CD1c-positive myeloid dendritic cell (primary cell): ENCODE measurements around the gene SIDT1.
A peak's percentile ranks its signal among the peaks of the same experiment; 100 is the strongest.

Experiments
- DNase-seq: peaks from one replicate; pipeline ENCODE4 v3.0.0-alpha.2; 2016; ENCODE audit errors: extremely low spot score

The SIDT1 gene

DNA sequence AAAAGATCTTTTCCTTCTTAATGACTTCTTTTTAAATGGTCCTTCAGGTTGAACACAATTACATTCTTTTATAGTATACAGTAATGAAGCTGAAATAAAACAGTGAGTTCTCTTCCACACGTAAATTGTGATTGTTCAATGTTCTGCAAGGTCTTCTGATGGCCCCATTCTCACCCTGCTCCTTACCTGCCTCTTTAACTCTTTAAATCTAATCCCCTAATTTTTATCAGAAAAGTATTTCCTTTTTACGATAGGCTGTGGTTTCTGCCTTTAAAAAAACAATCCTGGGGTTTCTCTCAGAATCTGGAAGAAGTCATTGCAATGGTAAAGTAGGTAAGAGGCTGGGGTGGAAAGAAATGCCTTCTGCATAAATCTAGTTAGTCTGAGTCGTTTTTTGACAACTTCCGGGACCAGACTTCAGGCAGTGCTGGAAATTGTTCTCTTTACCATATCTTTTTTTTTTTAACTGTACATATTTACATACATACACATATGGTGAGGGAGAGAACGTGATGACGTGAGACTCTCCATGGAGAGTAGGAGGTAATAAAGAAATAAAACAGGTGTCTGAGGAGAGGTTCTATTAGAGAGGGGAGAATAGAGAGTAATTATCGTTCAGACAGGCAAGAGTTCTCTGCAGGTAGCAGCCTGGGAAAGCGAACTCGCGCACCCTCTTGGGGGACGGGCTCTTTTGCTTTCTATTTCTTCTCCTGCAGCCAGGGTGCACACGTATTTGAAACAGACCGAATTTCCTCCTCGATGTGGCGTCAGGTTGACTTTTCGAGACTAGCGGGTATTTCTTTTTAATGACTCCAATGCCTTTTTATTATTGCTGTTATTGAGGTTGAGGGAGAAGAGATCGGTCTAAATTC, at the start of gene SIDT1:
Gene SIDT1, plus strand, starts transcription at position 730 of the 872 bp plus-strand sequence. CDS start 467 bp downstream, outside the sequence.
- peak; percentile 48 for DNase-seq

DNA sequence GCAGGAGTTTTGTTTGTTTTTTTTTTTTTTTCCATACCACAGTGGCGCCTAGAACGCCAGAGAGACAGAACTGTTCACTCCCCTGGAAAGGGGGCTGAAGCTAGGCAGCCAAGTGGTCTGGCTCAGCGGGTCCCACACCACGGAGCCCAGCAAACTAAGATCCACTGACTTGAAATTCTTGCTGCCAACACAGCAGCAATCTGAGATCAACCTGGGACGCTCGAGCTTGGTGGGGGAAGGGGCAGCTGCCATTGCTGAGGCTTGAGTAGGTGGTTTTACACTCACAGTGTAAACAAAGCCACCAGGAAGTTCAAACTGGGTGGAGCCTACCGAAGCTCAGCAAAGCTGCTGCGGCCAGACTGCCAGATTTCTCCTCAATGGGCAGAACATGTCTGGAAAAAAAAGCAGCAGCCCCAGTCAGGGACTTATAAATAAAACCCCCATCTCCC, 47.2 kb upstream of the SIDT1 start:
- DNase-seq = no peak

DNA sequence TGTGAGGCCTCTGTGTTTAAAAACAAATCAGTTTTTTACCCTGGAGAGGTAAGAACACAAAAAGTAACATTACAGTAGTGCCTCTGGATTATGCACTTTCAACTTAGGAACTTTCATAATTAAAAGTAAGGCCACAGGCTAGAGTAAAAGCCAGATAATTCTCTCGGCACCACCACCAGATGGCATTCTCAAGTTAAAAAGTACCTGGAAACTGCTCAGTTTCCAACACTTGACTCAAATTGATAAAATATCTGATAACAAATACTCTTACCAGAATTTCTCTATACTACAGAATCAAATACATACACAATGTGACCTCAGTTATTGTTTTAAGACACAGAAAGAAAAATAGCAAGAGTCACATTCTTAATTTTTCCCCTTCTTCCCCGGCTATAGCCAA, 37.3 kb upstream of the SIDT1 start:
- DNase-seq = peak; percentile 40

DNA sequence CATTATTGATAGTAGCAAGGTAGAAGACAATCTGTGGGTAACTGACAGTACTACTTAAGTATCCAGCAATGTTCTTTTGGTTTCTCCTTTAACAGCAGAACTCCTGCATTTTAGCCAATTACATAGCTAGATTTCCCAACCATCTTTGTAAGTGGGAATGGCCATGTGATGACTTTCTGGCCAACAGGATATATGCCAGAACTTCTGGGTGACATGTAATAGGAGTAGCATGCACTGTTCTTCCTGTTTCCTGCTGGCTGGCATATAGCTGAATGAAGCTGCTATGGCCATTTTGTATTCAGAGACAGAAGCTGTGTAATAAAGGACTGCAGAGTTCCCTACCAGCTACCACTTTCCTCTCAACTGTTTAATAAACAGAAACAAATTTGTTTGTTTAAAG, 35.4 kb upstream of the SIDT1 start:
- DNase-seq = no peak

DNA sequence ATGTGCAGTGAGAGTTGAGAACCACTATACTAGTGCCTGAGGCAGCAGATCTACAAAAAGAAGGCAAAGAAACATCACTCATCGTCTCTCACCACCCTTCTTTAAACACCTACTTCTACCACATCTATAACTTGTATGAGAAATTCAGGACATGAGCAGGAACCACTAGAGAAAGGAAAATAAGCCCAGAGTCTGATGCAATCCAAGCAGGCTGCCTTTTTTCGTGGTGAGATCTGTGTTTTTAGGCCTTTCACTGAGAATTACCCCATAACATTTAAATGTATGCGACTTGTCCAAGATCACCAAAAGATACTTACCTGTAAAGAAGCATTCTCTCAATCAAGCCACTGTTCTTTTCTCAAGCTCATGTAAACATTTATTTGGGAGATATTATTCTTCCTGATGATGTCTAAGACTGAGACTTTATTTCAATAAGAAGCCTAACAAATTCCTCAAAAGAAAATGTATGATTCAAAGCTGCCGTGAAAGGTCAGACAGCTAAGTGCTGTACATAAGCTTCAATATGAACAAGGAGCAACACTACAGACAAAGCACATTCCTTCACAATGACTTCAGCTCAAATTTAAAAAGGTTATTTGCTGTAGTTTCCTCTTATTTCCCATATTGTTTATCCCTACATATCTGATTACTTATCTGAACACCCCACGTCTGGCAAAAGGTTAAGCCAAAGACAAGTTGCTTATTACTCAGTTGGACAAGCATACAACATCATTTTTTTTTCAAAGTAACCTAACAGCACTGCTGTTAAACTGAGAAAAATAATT, 33.9 kb upstream of the SIDT1 start:
- no peak for DNase-seq

DNA sequence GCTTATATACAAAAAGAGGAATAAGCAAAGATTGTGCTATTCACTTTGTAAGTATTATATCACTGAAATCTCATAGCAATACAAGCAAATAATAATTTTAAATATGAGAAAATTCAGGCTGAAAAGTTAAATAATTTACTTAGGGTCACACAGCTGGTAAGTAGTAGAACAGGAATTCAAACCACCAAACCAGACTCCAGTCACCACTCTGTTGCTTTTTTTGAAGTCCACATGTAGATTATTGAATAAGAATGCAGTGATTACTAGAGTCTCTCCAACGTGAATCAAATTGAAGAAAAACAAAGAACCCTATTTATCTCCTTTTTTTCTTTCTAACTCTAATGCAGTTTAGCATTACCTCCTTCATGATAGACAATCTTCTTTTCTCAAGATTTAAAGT, 33.3 kb upstream of the SIDT1 start:
- no peak for DNase-seq

DNA sequence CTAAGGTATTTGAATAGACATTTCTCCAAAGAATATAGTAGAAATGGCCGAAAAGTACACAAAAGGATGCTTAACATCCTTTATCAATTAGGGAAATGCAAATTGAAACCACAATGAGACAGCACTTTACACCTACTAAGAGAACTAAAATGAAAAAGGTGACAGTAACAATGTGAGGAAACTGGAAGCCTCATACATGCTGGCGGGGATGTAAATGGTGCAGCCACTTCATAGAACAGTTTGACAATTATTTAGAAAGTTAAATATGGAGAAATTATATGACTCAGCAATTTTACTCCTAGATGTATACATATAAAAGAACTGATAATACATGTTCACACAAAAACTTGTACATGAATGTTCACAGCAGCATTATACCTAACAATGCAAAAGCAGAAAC, 30.8 kb upstream of the SIDT1 start:
- no peak for DNase-seq

DNA sequence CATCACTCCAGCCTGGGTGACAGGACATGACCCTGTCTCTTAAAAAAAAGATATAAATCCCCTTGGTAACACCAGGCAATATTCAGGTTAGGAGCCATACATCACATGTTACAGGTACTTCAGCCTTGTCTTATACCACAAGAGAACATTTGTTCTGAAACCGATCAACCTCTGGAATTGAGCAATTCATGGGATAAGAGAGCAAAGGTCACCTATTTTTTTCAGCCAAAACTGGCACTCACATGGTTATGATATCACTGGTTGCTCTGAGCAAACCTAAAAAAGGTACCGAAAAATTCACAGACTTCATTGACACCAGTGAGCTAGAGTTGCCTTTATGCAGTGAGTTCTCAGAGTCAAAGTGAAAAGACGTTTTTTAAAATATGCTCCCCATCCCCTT, 26.5 kb upstream of the SIDT1 start:
- no peak for DNase-seq

DNA sequence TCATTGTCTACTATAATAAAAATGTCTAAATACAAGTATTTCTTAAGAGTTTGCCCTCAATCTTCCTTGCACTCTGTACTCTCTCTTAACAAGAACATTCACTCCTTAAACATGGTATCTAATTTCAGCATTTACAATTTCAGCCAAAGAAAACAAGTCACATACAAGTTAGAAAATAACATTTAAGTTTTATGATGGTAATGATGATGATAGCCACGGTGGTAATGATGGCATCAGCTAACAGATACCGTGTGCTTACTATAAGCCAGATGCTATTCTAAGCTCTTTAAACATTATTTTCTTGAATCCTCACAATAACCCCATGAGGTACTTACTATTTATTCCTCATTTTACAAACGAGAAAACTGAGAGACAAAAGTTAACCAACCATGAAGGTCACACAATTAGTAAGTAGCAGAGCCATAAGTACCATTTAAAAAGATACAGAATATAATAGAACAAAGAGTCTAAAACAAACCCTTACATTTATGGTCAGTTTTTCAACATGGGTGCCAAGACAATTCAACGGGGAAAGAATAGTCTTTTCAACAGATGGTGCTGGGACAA, 24.8 kb upstream of the SIDT1 start:
- no peak for DNase-seq

DNA sequence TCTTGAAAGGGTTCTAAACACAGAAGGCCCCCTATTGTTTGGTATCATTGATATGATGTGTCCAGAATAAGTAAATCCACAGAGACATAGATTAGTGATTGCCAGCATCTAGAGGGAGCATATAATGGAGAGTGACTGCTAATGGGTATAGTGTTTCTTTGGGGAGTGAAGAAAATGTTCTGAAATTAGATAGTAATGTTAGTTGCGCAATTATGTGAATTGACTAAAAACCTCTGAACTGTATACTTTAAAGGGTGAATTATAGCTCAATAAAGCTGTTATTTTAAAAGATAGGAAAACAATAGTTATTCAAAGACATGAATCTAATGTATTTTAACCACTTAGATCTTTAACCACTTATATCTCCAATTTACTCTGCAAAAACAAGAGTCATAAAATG, 23.4 kb upstream of the SIDT1 start:
- DNase-seq = no peak

DNA sequence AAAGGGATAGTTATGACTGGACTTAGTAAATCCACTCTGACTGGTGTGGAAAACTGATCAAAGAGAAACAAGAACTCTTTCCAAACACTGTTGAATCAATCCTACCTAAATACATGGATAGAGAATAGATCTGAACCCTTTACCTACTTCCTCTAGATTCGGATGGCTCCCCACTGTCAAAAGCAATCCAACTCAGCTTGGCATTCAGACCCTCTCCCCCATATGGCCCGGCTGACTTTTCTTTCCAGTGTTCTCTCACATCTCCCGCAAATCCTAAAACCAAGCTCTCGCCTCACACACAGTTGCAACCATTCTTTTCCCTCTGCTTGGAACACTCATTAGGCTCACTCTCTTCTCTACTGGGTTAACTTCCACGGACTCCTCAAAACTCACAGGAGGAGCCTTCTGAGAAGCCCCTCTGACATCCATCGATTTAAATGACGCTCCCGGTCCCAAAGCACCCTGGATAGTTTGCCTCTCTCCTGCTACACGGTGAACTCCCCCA, 18.0 kb upstream of the SIDT1 start:
- no peak for DNase-seq

DNA sequence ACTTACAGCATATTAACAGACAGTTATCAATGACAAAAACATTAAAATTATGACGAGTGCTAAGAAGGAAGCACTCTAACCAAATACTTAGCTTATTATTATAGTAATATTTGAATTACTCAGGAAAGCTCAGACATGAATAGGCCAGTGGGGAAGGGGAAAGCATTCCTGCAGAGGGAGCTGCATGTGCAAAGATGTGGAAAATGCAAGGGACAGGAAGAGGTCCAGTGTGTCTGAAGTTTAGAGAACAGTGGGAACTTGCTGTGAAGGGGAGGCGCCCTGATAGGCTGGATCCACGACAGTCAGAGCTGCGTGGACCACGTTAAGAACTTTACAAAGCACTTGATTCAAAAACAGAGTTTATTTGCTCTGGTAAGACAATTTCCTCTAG, 16.2 kb upstream of the SIDT1 start:
- DNase-seq = no peak

DNA sequence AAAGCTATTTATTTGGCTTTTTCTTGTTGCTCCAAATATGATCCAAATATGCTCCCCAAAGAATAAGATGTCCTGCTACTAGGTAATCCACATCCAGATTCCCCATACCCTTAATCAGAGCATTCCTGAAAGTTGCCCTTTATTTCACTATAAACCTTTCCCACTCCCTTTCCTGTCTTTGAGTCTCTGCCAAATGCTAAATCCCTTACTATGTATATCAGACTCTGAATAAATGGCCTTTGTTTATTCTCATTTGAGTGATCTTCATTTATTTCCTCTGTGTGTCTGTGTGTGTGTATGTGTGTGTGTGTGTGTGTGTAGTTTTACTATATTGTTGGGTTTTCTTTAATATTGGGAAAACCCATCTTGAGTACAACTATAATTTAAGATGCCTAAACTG, 10.4 kb upstream of the SIDT1 start:
- DNase-seq = no peak

DNA sequence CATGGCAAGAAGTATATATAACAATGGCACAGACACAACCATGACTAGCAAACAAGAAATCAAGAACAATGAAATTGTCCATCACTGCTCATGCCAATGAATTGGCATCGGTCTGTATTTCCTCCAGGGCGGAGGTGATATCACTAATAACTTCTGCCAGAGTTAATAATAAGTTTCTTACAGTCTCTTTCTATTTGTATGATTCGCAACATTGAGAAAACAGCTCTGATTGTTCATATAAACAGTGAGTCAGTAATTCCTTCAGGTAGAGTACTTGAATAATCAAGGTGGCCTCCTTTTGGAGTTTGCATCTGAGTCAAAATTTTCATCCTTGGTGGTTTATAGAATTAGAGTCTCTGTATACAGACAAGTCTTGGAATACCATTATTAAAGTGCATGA, 9.1 kb upstream of the SIDT1 start:
- DNase-seq = no peak

DNA sequence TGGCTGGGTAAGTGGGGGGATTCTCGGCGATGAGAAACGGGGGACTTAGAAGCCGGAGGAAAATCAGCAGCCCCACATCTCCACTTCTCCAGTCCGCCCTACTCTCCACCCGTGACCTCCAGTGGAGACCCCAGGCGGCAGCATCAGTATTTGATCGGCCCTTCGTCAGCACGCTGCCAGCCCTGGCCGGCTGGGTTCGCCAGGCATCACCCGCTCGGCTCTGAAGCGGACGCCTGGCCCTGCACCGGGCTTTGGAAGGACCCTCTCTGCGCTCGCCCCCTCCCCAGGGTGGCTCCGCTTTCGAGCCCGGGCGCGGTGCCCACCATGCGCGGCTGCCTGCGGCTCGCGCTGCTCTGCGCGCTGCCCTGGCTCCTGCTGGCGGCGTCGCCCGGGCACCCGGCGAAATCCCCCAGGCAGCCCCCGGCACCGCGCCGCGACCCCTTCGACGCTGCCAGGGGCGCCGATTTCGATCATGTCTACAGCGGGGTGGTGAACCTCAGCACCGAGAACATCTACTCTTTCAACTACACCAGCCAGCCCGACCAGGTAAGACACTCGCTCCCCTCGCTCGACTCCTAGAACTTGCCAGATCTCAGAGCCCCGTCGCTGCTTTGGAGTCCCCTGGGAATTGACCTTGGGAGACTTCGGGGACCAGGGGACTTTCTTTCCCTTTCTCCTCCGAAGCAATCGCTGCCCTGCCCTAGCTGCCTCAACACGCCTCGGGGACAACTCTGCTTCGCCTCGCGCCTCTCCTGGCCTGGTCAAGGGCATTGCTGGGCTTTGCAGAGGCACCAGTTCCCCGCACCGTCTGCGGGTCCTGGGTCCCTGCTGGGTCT, 561 bp downstream of the SIDT1 start:
- peak; percentile 10 for DNase-seq

DNA sequence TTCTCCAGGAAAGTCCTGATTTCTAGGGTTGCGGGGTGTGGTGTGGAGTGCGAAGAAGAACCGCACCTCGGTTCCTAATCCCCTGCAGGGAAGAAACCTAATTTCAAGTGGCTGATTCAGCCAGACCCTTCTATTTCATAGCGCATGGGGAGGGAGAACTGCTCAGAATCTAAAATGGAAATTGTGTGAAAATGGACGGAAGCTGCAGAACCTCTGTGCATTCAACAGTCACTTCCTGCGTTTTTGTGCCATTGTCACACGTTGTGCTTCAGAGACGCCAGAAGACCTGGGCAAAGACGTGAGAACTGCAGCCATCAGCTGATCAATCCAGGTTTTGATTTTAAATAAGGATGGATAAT, 1.2 kb downstream of the SIDT1 start:
- peak; percentile 36 for DNase-seq

DNA sequence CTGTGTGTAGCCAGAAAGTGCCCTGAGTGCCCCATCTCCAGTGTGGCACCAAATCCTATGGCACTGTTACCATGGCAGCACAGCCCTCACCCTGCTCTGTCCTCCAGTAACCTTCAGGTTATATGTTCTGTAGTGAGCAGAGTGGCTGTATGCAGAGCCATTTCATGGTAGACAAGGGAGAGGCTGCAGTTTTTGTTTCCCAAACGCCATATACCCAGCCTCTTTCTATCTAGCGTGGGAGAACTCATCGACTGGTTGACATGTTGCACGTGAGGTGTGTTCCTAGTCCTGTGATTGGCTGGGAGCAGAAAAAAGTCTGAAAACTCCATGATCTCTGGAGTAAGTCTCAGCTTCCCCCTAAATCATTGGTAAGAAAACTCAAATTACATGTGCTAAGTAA, 2.0 kb downstream of the SIDT1 start:
- peak; percentile 12 for DNase-seq

DNA sequence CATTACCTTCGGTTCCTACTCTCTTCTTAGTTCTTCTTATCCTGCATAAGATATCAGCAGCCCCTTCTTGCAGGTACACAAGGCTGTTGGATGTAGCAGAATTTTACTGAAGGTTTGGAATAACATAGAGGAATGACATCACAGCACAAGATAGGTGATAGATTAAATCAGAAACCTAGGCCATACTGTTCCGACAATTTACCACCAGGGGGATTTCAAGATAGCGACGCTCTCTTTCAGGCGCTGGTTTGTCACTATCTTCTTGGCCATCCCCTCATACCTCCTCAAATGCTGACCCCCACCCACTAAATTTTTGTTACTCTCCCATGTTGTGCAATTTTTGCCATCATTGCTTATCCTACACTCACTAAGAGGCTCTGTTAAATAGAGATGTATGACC, 3.5 kb downstream of the SIDT1 start:
- no peak for DNase-seq

DNA sequence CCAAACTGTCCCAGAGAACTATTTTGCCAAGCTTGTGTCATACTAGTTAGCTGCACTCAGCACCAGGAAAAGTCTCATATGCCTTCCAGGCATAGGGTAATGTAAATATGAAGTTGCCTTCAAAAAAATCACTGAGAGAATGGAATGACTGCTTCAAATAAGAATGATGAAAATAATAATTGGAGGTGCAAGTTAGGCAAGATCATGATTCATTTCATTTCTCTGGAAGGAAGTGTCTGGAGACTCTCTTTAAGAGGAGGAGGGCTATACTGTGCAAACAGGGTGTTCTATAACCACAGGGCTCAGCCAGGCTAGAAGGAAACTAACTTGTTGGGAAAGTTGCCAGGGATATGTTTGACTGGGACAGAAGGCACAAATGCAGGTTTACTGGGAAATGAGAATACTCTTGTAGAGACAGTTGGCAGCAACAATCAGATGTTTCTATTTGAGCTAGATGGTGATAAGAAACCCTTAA, 4.3 kb downstream of the SIDT1 start:
- peak; percentile 7 for DNase-seq

DNA sequence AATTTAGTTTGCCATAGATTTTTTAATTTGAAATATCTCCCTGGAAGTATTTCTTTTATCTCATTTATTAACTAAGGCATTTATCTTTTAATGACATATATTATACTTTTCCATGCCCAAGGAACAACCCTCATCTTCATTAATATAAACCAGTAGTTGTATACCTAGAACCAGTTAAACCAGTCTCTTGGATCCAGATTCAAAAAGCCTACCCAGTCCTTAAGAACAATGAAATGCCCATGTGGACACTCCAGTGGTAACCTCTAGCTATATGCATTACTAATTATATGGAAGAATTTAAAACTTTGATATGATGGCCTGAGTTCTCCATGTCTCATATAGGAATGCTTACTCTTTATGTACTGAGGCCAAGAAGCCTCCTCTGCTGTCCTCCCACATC, 4.8 kb downstream of the SIDT1 start:
- no peak for DNase-seq

DNA sequence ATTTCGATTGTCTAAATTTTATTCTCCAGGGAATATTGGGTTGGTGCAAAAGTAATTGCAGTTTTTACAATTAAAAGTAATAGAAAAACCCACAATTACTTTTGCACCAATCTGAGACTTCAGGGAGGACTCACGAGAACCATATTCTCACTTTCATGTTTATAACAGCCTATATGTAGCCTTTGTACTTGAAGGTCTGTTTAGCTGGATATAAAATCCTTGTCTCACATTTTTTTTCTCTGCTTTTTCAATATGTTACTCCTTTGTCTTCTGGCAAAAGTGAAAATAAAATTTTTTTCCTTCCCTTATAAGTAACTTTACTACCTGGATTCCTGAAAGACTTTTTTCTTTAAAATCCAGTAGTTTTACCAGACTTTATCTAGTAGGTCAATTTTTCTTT, 9.2 kb downstream of the SIDT1 start:
- DNase-seq = no peak

DNA sequence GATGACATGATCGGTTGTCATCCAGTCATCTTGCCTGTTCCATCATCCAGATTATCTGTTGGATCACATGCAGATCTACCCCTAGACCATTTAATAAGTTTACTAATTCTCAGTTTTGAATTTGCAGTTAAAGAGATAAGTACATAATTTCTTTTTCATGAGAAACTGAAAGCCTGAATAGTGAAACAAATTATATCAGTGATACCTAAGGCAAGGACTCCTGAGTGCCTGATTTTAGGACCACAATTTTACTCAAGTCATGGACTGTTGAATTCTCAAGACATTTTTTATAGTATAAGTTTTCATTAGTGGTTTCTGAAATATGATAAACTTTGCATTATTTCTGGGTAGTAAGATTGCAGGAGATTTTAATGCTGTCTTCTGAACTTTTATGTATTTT, 13.2 kb downstream of the SIDT1 start:
- no peak for DNase-seq
